Subcutaneous adipose tissue (tissue), 4 donors: ENCODE measurements around the gene TRMT1. TPM values are rescaled to one million over a fixed set of nuclear protein-coding genes. Genes with fewer than 3 reads are reported as not detected.

Experiments used
- CTCF ChIP-seq: fragments of 450-650 bp; IDR thresholded peaks from one replicate; pipeline ENCODE4 v1.5.1; 2016; ENCODE audit warnings: low read depth, mild to moderate bottlenecking, control low read depth, antibody characterized with exemption, moderate library complexity
- total RNA-seq, 4 donors: library from RNA; depleted of rRNA; stranded (reverse); fragments of >200 nt; gene quantifications; one replicate each; pipeline ENCODE4 v1.1.0, GENCODE V29; 2016

Gene TRMT1
- total RNA-seq, 4 donors from 2014 or later = 19.5 to 35.6 (median 27.2) TPM

GRCh38 chr19:13087795-13088537, 28.6 kb downstream of the TRMT1 start:
- no peak for TF ChIP-seq CTCF

- TF ChIP-seq CTCF = no peak
These were observed 29.2 kb downstream of the TRMT1 start for GRCh38 chr19:13087295-13087694.

- TF ChIP-seq CTCF = no peak
These were observed 30.2 kb downstream of the TRMT1 start for GRCh38 chr19:13086341-13086740.

DNA sequence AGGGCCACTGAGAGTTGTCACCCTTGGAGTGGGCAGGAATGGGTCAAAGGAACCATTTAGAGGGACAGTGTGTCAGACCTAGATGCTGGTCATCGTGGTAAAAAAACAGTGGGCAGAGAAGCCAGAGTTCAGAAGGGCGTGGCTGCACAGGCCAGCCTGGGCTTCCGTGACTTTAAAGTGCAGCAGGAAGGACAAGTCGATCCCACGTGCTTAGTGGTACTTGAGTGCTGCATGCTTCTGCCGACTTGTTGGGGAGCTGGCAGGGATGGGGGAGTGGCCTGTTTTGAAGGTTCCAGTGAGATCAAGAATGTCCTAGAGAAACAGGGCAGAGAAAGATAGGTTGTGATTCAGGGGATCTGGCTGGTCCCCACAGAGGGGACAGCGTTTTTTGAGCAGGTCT, 30.9 kb downstream of the TRMT1 start:
- no peak for TF ChIP-seq CTCF

DNA sequence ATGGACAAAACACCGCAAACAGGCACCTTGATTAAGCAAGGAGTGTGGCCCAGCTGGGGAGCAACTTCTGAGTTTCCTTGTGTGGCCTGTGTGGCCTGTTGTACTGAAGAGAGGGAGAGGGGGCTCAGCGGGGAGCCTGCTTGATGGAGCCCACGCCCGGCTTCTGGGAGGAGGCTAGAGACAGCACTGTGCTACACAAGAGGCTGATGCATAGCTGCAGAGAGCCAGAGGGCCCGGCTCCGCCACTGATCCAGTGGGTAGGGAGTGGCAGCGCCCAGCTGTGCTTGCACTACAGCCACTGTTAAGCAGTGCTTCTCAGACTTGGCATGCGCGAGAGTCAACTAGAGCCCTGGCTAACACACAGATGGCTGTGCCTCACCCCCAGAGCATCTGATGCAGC, 32.9 kb downstream of the TRMT1 start:
- no peak for TF ChIP-seq CTCF

- TF ChIP-seq CTCF = no peak
These were observed 33.5 kb downstream of the TRMT1 start for GRCh38 chr19:13083008-13083404.

DNA sequence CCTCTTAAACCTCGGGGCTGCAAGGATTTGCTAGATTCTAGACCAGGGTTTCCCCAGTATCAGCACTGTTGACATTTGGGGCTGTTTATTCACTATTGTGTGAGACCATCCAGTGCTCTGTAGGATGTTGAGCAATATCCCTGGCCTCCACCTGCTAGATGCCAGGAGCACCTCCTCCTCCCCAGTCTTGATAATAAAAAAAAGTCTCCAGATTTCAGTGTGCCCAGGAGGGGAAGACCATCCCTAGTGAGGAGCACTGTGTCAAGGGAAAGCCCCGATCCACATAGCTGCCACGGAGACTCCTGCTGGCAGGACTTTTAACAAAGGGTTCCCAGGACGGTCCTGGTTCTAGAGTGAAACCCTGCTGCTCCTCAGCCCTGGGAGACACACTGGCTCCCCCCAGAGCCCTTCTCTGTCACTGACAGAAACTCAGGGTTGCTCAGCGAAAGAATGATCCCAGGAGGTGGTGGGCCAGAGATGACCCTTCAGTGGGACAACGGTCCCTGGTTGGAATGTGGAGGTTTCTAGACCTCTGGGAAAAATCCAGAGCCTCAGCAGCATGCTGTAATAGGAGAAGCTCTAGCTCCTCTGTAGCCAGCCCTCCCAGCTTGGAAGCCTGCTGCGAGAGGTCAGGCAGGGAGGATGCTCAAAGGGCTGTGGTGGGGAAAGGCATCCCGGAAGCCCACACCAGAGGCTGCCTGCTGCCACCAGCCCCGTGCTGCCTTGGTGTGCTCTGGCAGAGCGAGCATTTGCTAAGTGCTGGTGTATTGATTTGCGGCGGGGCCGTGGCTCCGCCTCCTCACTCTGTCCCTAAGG, 34.1 kb downstream of the TRMT1 start:
- TF ChIP-seq CTCF = no peak
